Upper lobe of left lung (tissue), 4 donors: ENCODE measurements around the gene FAM171A1.

Experiments used
- POLR2A ChIP-seq, 4 donors: fragments of 450-650 bp; IDR thresholded peaks; one replicate each; pipeline ENCODE4 v1.5.1; 2016 to 2017; ENCODE audit warnings: antibody characterized with exemption in 4 of 4, mild to moderate bottlenecking in 2 of 4
- TF ChIP-seq, protein P1 (sequence below), 6 experiments: fragments of 450-650 bp in 4 of 6; fragments of 200-600 bp in 2 of 6; sonication (generic) in 2 of 6; IDR thresholded peaks; one replicate each; pipeline ENCODE4 v1.5.1; 2016 to 2019; ENCODE audit warnings: antibody characterized with exemption in 6 of 6

DNA sequence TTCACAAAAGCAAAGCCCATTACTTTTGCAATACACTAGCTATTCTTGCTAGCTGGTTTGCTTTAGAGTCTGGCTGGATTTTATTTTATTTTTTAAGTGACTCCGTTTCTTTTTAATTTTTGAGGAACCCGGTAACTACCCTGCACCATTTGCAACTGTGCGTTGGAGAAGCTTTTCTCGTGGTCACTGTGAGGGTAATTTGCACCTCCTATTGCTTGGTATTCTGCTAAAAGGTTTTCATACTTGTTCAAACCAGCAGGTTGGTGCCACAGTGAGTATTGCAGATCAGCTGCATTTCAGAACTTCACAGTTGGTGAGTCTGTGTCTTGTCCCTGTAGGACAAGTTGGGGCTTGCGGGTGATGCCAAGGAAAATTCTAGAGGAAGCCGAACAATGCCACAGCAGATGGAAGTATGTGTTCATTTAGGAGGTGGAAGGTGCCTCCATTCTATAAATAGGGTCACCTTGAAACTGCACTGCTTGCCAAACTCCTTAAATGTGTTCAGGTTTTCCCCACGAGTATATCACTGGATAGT, 198.7 kb downstream of the FAM171A1 start:
- TF ChIP-seq POLR2A (IDR thresholded peaks at IDR 0.05): no peak
- TF ChIP-seq, protein P1, sequence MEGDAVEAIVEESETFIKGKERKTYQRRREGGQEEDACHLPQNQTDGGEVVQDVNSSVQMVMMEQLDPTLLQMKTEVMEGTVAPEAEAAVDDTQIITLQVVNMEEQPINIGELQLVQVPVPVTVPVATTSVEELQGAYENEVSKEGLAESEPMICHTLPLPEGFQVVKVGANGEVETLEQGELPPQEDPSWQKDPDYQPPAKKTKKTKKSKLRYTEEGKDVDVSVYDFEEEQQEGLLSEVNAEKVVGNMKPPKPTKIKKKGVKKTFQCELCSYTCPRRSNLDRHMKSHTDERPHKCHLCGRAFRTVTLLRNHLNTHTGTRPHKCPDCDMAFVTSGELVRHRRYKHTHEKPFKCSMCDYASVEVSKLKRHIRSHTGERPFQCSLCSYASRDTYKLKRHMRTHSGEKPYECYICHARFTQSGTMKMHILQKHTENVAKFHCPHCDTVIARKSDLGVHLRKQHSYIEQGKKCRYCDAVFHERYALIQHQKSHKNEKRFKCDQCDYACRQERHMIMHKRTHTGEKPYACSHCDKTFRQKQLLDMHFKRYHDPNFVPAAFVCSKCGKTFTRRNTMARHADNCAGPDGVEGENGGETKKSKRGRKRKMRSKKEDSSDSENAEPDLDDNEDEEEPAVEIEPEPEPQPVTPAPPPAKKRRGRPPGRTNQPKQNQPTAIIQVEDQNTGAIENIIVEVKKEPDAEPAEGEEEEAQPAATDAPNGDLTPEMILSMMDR (IDR thresholded peaks at IDR 0.05): no peak
